GM12878 (cell line): Measurements from ENCODE around the gene SERPINE1. TPM values are rescaled to one million over a fixed set of nuclear protein-coding genes. Genes with fewer than 3 reads are reported as not detected.

Source experiments
- BMI1 ChIP-seq: fragments of 450-650 bp; IDR thresholded peaks from 2 replicates; pipeline ENCODE4 v1.6.1; 2016; ENCODE audit warnings: mild to moderate bottlenecking, moderate library complexity, borderline replicate concordance
- LARP7 ChIP-seq: fragments of 450-650 bp; IDR thresholded peaks from 2 replicates; pipeline ENCODE4 v1.6.1; 2017; ENCODE audit warnings: mild to moderate bottlenecking
- NRF1 ChIP-seq: conservative IDR thresholded peaks from 2 replicates; pipeline ENCODE4 v1.6.1; 2011; ENCODE audit warnings: mild to moderate bottlenecking, low read depth, low read length, improper control_type of control experiment
- POLR2A ChIP-seq: IDR thresholded peaks from 2 replicates; pipeline ENCODE4 v1.6.1; 2011; ENCODE audit warnings: low read depth, mild to moderate bottlenecking, low read length
- POLR2AphosphoS5 ChIP-seq: IDR thresholded peaks from 2 replicates; pipeline ENCODE4 v1.6.1; 2011; ENCODE audit warnings: mild to moderate bottlenecking, low read length, inconsistent platforms
- RELA ChIP-seq: fragments of 450-650 bp; IDR thresholded peaks from 2 replicates; pipeline ENCODE4 v1.8.0; 2014; ENCODE audit warnings: borderline replicate concordance; ENCODE audit not compliant: partially characterized antibody
- RFX5 ChIP-seq: IDR thresholded peaks from 2 replicates; pipeline ENCODE4 v1.6.1; 2011; ENCODE audit warnings: low read depth, low read length, improper control_type of control experiment
- SIN3A ChIP-seq: IDR thresholded peaks from 2 replicates; pipeline ENCODE4 v1.6.1; 2012; ENCODE audit warnings: low read depth, low read length, improper control_type of control experiment
- SP1 ChIP-seq: IDR thresholded peaks from one replicate; pipeline ENCODE4 v1.6.1; 2011; ENCODE audit warnings: low read depth, low read length
- SUZ12 ChIP-seq: fragments of 200-600 bp; sonication (generic); IDR thresholded peaks from one replicate; pipeline ENCODE4 v1.6.1; 2018; ENCODE audit warnings: antibody characterized with exemption, mild to moderate bottlenecking; ENCODE audit not compliant: unreplicated experiment
- TCF12 ChIP-seq: IDR thresholded peaks from 2 replicates; pipeline ENCODE4 v1.6.1; 2011; ENCODE audit warnings: low read depth, mild to moderate bottlenecking, low read length
- polyA plus RNA-seq, 11 experiments: library from polyadenylated mRNA; depleted of rRNA in 4 of 11; unstranded in 6 of 11; stranded (reverse) in 5 of 11; fragments of >200 nt; fragmentation: Nextera tagmentation in 4 of 11; fragmentation: Illumina TruSeq in 1 of 11; extraction: Ambion mirVana in 4 of 11; extraction: Trizol in 1 of 11; gene quantifications; 1 replicate in 1 of 11; 2 replicates in 10 of 11; pipeline versions ENCODE4 v1.2.1 to v1.2.3, GENCODE V29; 2011 to 2016; ENCODE audit warnings: inconsistent platforms in 2 of 11, missing spikeins in 2 of 11, low read depth in 1 of 11
- total RNA-seq, 4 experiments: library from RNA; depleted of rRNA in 3 of 4; stranded (reverse); fragments of >200 nt in 3 of 4; fragmentation: Illumina TruSeq in 1 of 4; extraction: Trizol in 1 of 4; gene quantifications; 2 replicates each; pipeline versions ENCODE4 v1.2.1 to v1.2.3, GENCODE V29; 2013 to 2021
- TF ChIP-seq, protein P1 (sequence below): IDR thresholded peaks from 2 replicates; pipeline ENCODE4 v1.6.1; 2011; ENCODE audit warnings: borderline replicate concordance, low read depth, mild to moderate bottlenecking, moderate library complexity, mixed read lengths, low read length; ENCODE audit not compliant: insufficient read depth; ENCODE audit errors: extremely low read length
- TF ChIP-seq, protein P2 (sequence below): IDR thresholded peaks from 2 replicates; pipeline ENCODE4 v1.6.1; 2012; ENCODE audit warnings: low read depth, low read length, improper control_type of control experiment

SERPINE1 gene
- total and polyA plus RNA-seq, 10 of the 15 experiments (the other 5 are each of a cell fraction or from before 2014, with no cell fraction given) = 0.20 to 2.4 (median 0.44) TPM

DNA sequence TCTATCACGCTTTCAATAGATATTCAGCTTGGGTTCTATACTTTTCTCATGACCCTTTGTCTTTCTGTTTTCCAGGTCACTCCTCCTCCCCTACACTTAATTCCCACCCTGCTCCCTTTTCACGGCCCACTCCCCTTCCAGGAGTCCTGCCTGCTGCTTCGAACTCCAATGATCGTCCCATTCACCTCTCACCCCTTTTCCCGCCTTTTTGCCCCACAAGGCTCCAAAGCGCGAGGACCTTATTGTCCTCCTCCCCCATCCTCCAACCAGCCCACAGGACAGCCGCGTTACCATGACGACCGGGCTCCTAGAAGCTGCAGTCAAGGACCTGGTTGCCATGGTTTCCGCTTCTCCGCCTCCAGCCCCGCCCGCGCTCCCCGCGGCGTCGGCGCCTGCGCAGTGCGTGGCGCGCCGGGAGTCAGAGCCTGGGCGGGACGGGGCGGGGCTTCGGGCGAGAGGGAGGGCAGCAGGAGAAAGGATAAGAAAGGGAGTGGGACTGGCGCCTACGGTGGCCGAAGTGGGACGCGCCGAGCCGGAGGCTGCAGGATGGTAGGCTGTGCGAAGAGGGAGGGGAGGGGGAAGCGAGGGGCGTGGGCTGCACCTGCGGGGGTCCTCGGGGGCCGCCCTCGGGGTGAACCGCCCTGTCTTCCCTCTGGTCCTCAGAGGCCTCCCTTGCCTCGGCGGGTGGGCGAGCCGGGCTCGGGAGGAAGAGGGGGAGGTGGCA is 27.2 kb downstream of the SERPINE1 start, which contains the start of gene AP1S1 (continued):
- TF ChIP-seq SP1 = peak; percentile 29
- TF ChIP-seq BMI1 = peak; percentile 100
- peak; percentile 66 for TF ChIP-seq NRF1
- TF ChIP-seq, protein P1, sequence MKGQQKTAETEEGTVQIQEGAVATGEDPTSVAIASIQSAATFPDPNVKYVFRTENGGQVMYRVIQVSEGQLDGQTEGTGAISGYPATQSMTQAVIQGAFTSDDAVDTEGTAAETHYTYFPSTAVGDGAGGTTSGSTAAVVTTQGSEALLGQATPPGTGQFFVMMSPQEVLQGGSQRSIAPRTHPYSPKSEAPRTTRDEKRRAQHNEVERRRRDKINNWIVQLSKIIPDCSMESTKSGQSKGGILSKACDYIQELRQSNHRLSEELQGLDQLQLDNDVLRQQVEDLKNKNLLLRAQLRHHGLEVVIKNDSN = no peak
- peak; percentile 75; the same call in 1 of the 2 replicates for TF ChIP-seq SIN3A
- TF ChIP-seq LARP7 = peak; percentile 81
- peak; percentile 77 for TF ChIP-seq RFX5
- TF ChIP-seq POLR2AphosphoS5 = no peak
- TF ChIP-seq RELA = peak; percentile 42
- no peak for TF ChIP-seq TCF12
- peak; percentile 62 for TF ChIP-seq POLR2A
- TF ChIP-seq SUZ12 = no peak
- TF ChIP-seq, protein P2, sequence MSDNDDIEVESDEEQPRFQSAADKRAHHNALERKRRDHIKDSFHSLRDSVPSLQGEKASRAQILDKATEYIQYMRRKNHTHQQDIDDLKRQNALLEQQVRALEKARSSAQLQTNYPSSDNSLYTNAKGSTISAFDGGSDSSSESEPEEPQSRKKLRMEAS = peak; percentile 74; the same call in 1 of the 2 replicates
